Esophagus muscularis mucosa (tissue), 4 donors: ENCODE measurements around the gene PPA1. TPM values are rescaled to one million over a fixed set of nuclear protein-coding genes. Genes with fewer than 3 reads are reported as not detected.
"Not testable (repeated sequence)": the region's sequence is repeated elsewhere in the genome, so short reads cannot be mapped to it uniquely, and the experiment has no call there.

ENCODE experiments used
- DNase-seq: peaks from one replicate; pipeline ENCODE4 v3.0.0-alpha.2; 2017; ENCODE audit errors: extremely low spot score
- H3K27ac ChIP-seq, 4 donors: fragments of 200-600 bp; sonication (generic); replicated peaks in 1 of 4; 1 replicate in 3 of 4; 2 replicates in 1 of 4; pipeline ENCODE4 v1.5.1; 2016 to 2019; ENCODE audit warnings: mild to moderate bottlenecking in 1 of 4
- H3K27me3 ChIP-seq, 4 donors: fragments of 200-600 bp; sonication (generic); one replicate each; pipeline versions ENCODE4 v1.5.1 to v1.6.0; 2016 to 2019
- H3K36me3 ChIP-seq, 4 donors: fragments of 200-600 bp; sonication (generic); one replicate each; pipeline ENCODE4 v1.5.1; 2016 to 2019
- H3K4me1 ChIP-seq, 4 donors: fragments of 200-600 bp; sonication (generic); one replicate each; pipeline ENCODE4 v1.5.1; 2016 to 2019
- H3K4me3 ChIP-seq, 4 donors: fragments of 200-600 bp; sonication (generic); 1 replicate in 2 of 4; 2 replicates in 2 of 4; pipeline ENCODE4 v1.5.1; 2016 to 2019; ENCODE audit warnings: mild to moderate bottlenecking in 4 of 4, moderate library complexity in 1 of 4
- H3K9me3 ChIP-seq, 4 donors: fragments of 200-600 bp; sonication (generic); 1 replicate in 3 of 4; 2 replicates in 1 of 4; pipeline ENCODE4 v1.5.1; 2016 to 2019
- CTCF ChIP-seq, 3 experiments: fragments of 200-600 bp in 2 of 3; fragments of 450-650 bp in 1 of 3; sonication (generic) in 2 of 3; IDR thresholded peaks; one replicate each; pipeline ENCODE4 v1.5.1; 2017 to 2019; ENCODE audit warnings: antibody characterized with exemption in 3 of 3, mild to moderate bottlenecking in 2 of 3, moderate library complexity in 1 of 3
- EP300 ChIP-seq: sonication (generic); formaldehyde crosslinking; IDR thresholded peaks from one replicate; pipeline ENCODE4 v1.6.1; 2017; ENCODE audit warnings: antibody characterized with exemption
- POLR2A ChIP-seq: fragments of 450-650 bp; IDR thresholded peaks from one replicate; pipeline ENCODE4 v1.6.1; 2017; ENCODE audit warnings: antibody characterized with exemption, moderate library complexity, mild to moderate bottlenecking, low read depth
- POLR2AphosphoS5 ChIP-seq, 2 donors: sonication (generic); formaldehyde crosslinking; IDR thresholded peaks; one replicate each; pipeline ENCODE4 v1.6.1; 2017; ENCODE audit warnings: antibody characterized with exemption in 2 of 2
- WGBS: methylation state at CpG from one replicate; pipeline ENCODE4 v1.1.5; 2018; 5-methylcytosine and 5-hydroxymethylcytosine counted together
- intact Hi-C: fragments of 100-400 bp; cut with DNase I; formaldehyde crosslinking; loops from one replicate; pipeline ENCODE4 v1.15.1; 2023
- total RNA-seq, 4 donors: library from RNA; depleted of rRNA; stranded (reverse); fragments of >200 nt; gene quantifications; one replicate each; pipeline versions ENCODE4 v1.1.0 to v1.2.1, GENCODE V29; 2016

The PPA1 gene
- total RNA-seq, 4 donors from 2014 or later, result 72.6 to 105 (median 82.2) TPM

DNA sequence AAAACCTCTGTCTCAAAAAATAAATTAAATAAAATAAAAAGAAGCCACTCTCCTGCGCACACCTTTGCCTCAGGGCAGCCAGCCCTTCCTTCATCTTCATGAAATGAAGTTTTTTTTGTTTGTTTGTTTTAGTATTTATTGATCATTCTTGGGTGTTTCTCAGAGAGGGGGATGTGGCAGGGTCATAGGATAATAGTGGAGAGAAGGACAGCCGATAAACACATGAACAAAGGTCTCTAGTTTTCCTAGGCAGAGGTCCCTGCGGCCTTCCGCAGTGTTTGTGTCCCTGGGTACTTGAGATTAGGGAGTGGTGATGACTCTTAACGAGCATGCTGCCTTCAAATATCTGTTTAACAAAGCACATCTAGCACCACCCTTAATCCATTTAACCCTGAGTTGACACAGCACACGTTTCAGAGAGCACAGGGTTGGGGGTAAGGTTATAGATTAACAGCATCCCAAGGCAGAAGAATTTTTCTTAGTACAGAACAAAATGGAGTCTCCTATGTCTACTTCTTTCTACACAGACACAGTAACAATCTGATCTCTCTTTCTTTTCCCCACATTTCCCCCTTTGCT is 4.8 kb upstream of the PPA1 start:
- peak; percentile 19 for DNase-seq
- not testable (repeated sequence) for H3K27me3 ChIP-seq, H3K36me3 ChIP-seq, H3K4me3 ChIP-seq, H3K9me3 ChIP-seq, H3K4me1 ChIP-seq, H3K27ac ChIP-seq
- intact Hi-C loops, result loop anchor here (10.0 kb wide), 1 partner anchor 297 kb away; no protein-coding TSS in a partner anchor
- 81% methylated on average over 6 of the region's 6 CpGs for WGBS

DNA sequence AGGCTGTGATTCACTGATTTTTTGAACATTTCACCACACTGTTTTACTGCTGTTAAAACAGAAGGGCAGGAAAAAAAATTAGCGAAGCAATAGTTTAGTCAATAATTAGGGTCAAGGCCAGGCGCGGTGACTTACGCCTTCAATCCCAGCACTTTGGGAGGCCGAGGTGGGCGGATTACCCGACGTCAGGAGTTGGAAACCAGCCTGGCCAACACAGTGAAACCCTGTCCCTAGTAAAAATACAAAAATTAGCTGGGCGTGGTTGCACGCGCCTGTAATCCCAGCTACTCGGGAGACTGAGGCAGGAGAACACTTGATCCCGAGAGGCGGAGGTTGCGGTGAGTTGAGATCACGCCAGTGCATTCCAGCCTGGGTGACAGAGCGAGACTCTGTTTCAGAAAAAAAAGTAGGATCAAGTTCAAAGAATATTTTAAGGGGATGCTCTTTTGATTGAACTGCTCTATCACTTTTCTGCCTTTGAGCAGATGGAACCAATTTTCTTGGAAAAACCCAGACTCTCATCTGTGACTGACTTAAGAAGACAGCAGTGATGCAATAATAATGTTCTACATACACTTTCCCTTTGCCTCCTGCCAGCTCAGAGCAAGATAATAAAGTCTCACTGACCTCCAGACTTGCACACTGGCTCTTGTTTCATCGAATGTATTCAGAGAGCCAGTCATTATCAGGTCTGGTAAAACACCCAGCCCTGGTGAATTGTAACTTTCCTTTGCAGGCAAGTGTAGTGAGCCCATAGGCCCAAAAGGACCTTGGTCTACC is 1.6 kb upstream of the PPA1 start:
- peaks cover 19 to 28% (median 22%) of the 10 kb centered on the region in 4 donors for H3K4me1 ChIP-seq
- no peaks in the 10 kb centered on the region for H3K27me3 ChIP-seq
- H3K4me3 ChIP-seq, result no peak overlapping the region
- 85% methylated on average over 18 of the region's 18 CpGs for WGBS
- DNase-seq, result peak; percentile 90
- H3K9me3 ChIP-seq, result no peaks in the 10 kb centered on the region
- H3K27ac ChIP-seq, result peak overlapping the region in 1 of 4 donors; percentile 8
- peaks cover 0 to 4% (median under 1%) of the 10 kb centered on the region in 4 donors for H3K36me3 ChIP-seq
- intact Hi-C loops, result loop anchor here (10.0 kb wide), 1 partner anchor 300 kb away; no protein-coding TSS in a partner anchor
- TF ChIP-seq EP300 (no peak), POLR2A (no peak), CTCF (IDR thresholded peaks at IDR 0.05) (no peak), POLR2AphosphoS5 (IDR thresholded peaks at IDR 0.05) (no peak)

- Histone ChIP-seq H3K27ac (peak overlapping the region; percentile 81 to 84 (median 83)), H3K27me3 (no peaks in the 10 kb centered on the region), H3K4me1 (peaks cover 19 to 30% (median 27%) of the 10 kb centered on the region in 4 donors), H3K4me3 (peak overlapping the region; percentile 75 to 96 (median 88)), H3K9me3 (no peaks in the 10 kb centered on the region), H3K36me3 (peaks cover 0 to 13% (median 4%) of the 10 kb centered on the region in 4 donors)
- WGBS, result 25% methylated on average over 8 of the region's 8 CpGs
- TF ChIP-seq POLR2AphosphoS5 (IDR thresholded peaks at IDR 0.05) (no peak), POLR2A (no peak), CTCF (IDR thresholded peaks at IDR 0.05) (no peak), EP300 (no peak)
- DNase-seq, result peak; percentile 37
- intact Hi-C loops, result loop anchor here (10.0 kb wide), 1 partner anchor 301 kb away; no protein-coding TSS in a partner anchor
Measured at GRCh38 chr10:70233939-70234300, 691 bp upstream of the PPA1 start.

GRCh38 chr10:70232859-70233108 is 445 bp downstream of the PPA1 start:
- Histone ChIP-seq H3K27me3 (no peaks in the 10 kb centered on the region), H3K27ac (peak overlapping the region; percentile 81 to 84 (median 83)), H3K36me3 (peaks cover 0 to 19% (median 4%) of the 10 kb centered on the region in 4 donors), H3K4me3 (peak overlapping the region; percentile 75 to 96 (median 88)), H3K4me1 (peaks cover 28 to 41% (median 36%) of the 10 kb centered on the region in 4 donors), H3K9me3 (no peaks in the 10 kb centered on the region)
- WGBS, result 0% methylated on average over 15 of the region's 18 CpGs
- intact Hi-C loops, result loop anchor here (10.0 kb wide), 1 partner anchor 302 kb away; no protein-coding TSS in a partner anchor
- DNase-seq, result peak; percentile 91
- no peak for TF ChIP-seq POLR2A

DNA sequence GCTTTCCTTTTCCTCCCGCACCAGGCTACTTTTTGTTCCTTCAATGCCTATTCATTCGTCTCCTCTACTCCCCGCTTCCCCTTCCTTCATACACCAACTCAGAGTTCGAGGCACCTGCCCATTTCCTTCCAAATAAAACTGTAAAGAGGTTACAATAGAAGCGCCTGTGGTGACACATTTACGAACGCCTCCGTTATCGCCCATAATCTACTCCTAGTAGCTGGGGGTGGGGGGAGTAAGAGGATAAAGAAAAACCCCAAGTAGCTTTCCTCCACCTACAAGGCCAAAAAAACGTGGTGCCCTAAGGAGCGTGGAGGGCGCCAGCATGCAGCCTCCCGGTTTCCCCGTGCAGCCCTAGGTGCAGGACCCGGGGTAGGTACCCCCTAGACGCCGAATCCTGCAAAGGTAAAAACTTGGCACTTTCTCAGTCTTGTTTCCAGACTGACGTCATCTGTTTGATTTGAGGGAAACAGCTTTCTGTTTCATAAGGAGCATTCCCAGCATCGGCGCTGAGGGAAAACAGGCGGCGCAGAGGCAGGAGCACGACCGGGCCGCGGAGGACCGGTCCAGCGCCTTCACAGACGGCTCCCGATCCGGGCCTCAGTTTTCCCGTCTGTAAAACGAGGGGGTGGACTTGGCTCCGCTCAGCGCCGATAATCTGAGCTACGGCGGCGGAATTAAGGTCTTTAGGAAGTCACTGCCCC is 922 bp downstream of the PPA1 start:
- intact Hi-C loops, result loop anchor here (10.0 kb wide), 1 partner anchor 302 kb away; no protein-coding TSS in a partner anchor
- Histone ChIP-seq H3K4me3 (peak overlapping the region; percentile 75 to 96 (median 88)), H3K9me3 (no peaks in the 10 kb centered on the region), H3K27ac (peak overlapping the region; percentile 81 to 84 (median 83)), H3K27me3 (no peaks in the 10 kb centered on the region), H3K4me1 (peaks cover 29 to 45% (median 41%) of the 10 kb centered on the region in 4 donors), H3K36me3 (peaks cover 0 to 19% (median 4%) of the 10 kb centered on the region in 4 donors)
- DNase-seq, result peak; percentile 86
- WGBS, result 6% methylated on average over 34 of the region's 39 CpGs
- TF ChIP-seq EP300 (no peak), POLR2AphosphoS5 (IDR thresholded peaks at IDR 0.05) (peak; percentile 64 to 65), POLR2A (peak; percentile 16)

GRCh38 chr10:70228491-70228890 is 4.7 kb downstream of the PPA1 start:
- TF ChIP-seq CTCF (IDR thresholded peaks at IDR 0.05), result no peak
- TF ChIP-seq EP300, result no peak
- TF ChIP-seq POLR2AphosphoS5 (IDR thresholded peaks at IDR 0.05), result no peak
- TF ChIP-seq POLR2A, result no peak
- Histone ChIP-seq H3K4me3 (no peak overlapping the region), H3K36me3 (peaks cover 0 to 19% (median 4%) of the 10 kb centered on the region in 4 donors), H3K27ac (peak overlapping the region in 2 of 4 donors; percentile 17 to 50), H3K4me1 (peaks cover 24 to 45% (median 35%) of the 10 kb centered on the region in 4 donors), H3K9me3 (no peaks in the 10 kb centered on the region), H3K27me3 (no peaks in the 10 kb centered on the region)
- intact Hi-C loops, result no loop called here
- WGBS, result 54% methylated on average over 1 of the region's 1 CpG
- DNase-seq, result peak; percentile 19
